A549 (cell line): Measurements from ENCODE around the gene PRKN. TPM values are rescaled to one million over a fixed set of nuclear protein-coding genes. Genes with fewer than 3 reads are reported as not detected.

ENCODE experiments used
- ATAC-seq, 2 experiments: fragments of 200-7000 bp in 1 of 2; fragments of >200 bp in 1 of 2; cut with Nextera tagmentation in 1 of 2; cut with Tn5 transposase in 1 of 2; 3 replicates each; pipeline versions ENCODE4 v1.8.0 to v1.9.1; 2018 to 2020; ENCODE audit warnings: mild to moderate bottlenecking in 1 of 2, moderate library complexity in 1 of 2
- CTCF ChIA-PET: fragments of 300-600 bp; sonication (Branson Sonifier 250); formaldehyde crosslinking; extraction: SDS; loops from one replicate; lab custom pipeline; 2021; ENCODE audit warnings: antibody characterized with exemption, inconsistent platforms; lab: Yijun Ruan, JAX
- POLR2A ChIA-PET: fragments of 350-600 bp; formaldehyde crosslinking; extraction: SDS; loops from one replicate; lab custom pipeline; 2021; ENCODE audit warnings: antibody characterized with exemption, inconsistent platforms; lab: Yijun Ruan, JAX
- DNase-seq, 2 experiments: peaks; one replicate each; pipeline versions ENCODE4 v3.0.0 to v3.0.0-alpha.2; 2011 to 2016; ENCODE audit warnings: low read depth in 1 of 2, low spot score in 1 of 2
- FAIRE-seq: peaks from 2 replicates; lab custom pipeline; 2011; peaks lifted over from hg19 to GRCh38; lab: Jason Lieb, UNC
- H3K27ac ChIP-seq, 2 experiments: fragments of >200 bp; sonication (Bioruptor Twin); formaldehyde crosslinking; 3 replicates each; pipeline ENCODE4 v1.5.1; 2016 to 2017
- H3K4me1 ChIP-seq: fragments of >200 bp; sonication (Bioruptor Twin); formaldehyde crosslinking; 3 replicates; pipeline ENCODE4 v1.6.1; 2016
- H3K4me2 ChIP-seq: fragments of >200 bp; sonication (Bioruptor Twin); formaldehyde crosslinking; 3 replicates; pipeline ENCODE4 v1.6.1; 2016
- H3K4me3 ChIP-seq: fragments of >200 bp; sonication (Bioruptor Twin); formaldehyde crosslinking; 3 replicates; pipeline ENCODE4 v1.5.1; 2016
- H3K9me3 ChIP-seq: fragments of >200 bp; sonication (Bioruptor Twin); formaldehyde crosslinking; 3 replicates; pipeline ENCODE4 v1.6.1; 2016
- CBX8 ChIP-seq: fragments of 200-600 bp; sonication (generic); IDR thresholded peaks from 2 replicates; pipeline ENCODE4 v1.6.1; 2016
- CEBPB ChIP-seq, 2 experiments: fragments of >200 bp in 1 of 2; sonication (Bioruptor Twin) in 1 of 2; formaldehyde crosslinking in 1 of 2; IDR thresholded peaks; 2 replicates each; pipeline ENCODE4 v1.6.1; 2012 to 2016
- CHD2 ChIP-seq: fragments of 150-350 bp; IDR thresholded peaks from 2 replicates; pipeline ENCODE4 v1.6.1; 2014; ENCODE audit warnings: low read length; ENCODE audit not compliant: partially characterized antibody
- CHD4 ChIP-seq: fragments of 200-600 bp; sonication (generic); IDR thresholded peaks from 2 replicates; pipeline ENCODE4 v1.6.1; 2016; ENCODE audit warnings: antibody characterized with exemption, mild to moderate bottlenecking, borderline replicate concordance
- EP300 ChIP-seq, 2 experiments: fragments of >200 bp; sonication (Bioruptor Twin); formaldehyde crosslinking; IDR thresholded peaks; 2 replicates in 1 of 2; 3 replicates in 1 of 2; pipeline ENCODE4 v1.6.1; 2016 to 2017
- ESRRA ChIP-seq: fragments of 150-350 bp; IDR thresholded peaks from 2 replicates; pipeline ENCODE4 v1.6.1; 2014; ENCODE audit warnings: mild to moderate bottlenecking, low read length, borderline replicate concordance
- FOSB ChIP-seq: fragments of 250-450 bp; sonication (Bioruptor Pico); IDR thresholded peaks from 2 replicates; pipeline ENCODE4 v1.5.0; 2020; ENCODE audit warnings: mild to moderate bottlenecking, moderate library complexity
- FOSL2 ChIP-seq, 2 experiments: fragments of 450-650 bp in 1 of 2; fragments of >200 bp in 1 of 2; sonication (Bioruptor Twin) in 1 of 2; formaldehyde crosslinking; IDR thresholded peaks; 2 replicates each; pipeline versions ENCODE4 v1.5.0 to v1.6.1; 2016 to 2020; ENCODE audit warnings: mild to moderate bottlenecking in 1 of 2, moderate library complexity in 1 of 2
- HDAC2 ChIP-seq: fragments of 200-600 bp; sonication (generic); IDR thresholded peaks from 2 replicates; pipeline ENCODE4 v1.6.1; 2016
- HEYL ChIP-seq: fragments of 250-450 bp; sonication (Bioruptor Pico); IDR thresholded peaks from 2 replicates; pipeline ENCODE4 v1.8.0; 2021; ENCODE audit warnings: mild to moderate bottlenecking, moderate library complexity
- HOXA7 ChIP-seq: fragments of 250-450 bp; sonication (Bioruptor Pico); IDR thresholded peaks from 2 replicates; pipeline ENCODE4 v1.5.0; 2020; ENCODE audit warnings: mild to moderate bottlenecking, moderate library complexity
- HOXB13 ChIP-seq: fragments of 250-450 bp; sonication (Bioruptor Pico); IDR thresholded peaks from 2 replicates; pipeline ENCODE4 v1.5.0; 2020; ENCODE audit warnings: low read depth, mild to moderate bottlenecking, moderate library complexity
- MAZ ChIP-seq: fragments of 150-350 bp; IDR thresholded peaks from 2 replicates; pipeline ENCODE4 v1.6.1; 2014; ENCODE audit warnings: antibody characterized with exemption, low read depth, low read length, borderline replicate concordance
- MYC ChIP-seq: IDR thresholded peaks from 2 replicates; pipeline ENCODE4 v1.6.1; 2012; ENCODE audit warnings: mild to moderate bottlenecking, inconsistent platforms, low read length, improper control_type of control experiment, borderline replicate concordance
- NFE2L2 ChIP-seq: fragments of 150-350 bp; conservative IDR thresholded peaks from 2 replicates; pipeline ENCODE4 v1.6.1; 2014; ENCODE audit warnings: low read length
- PHF8 ChIP-seq: fragments of 200-600 bp; sonication (generic); IDR thresholded peaks from 2 replicates; pipeline ENCODE4 v1.6.1; 2016; ENCODE audit warnings: low read depth, mild to moderate bottlenecking, antibody characterized with exemption, moderate library complexity, borderline replicate concordance
- RAD21 ChIP-seq, 2 experiments: fragments of >200 bp in 1 of 2; sonication (Bioruptor Twin) in 1 of 2; formaldehyde crosslinking in 1 of 2; IDR thresholded peaks in 1 of 2; conservative IDR thresholded peaks in 1 of 2; 2 replicates in 1 of 2; 3 replicates in 1 of 2; pipeline ENCODE4 v1.6.1; 2012 to 2018; ENCODE audit warnings: inconsistent platforms in 1 of 2
- SMC3 ChIP-seq: fragments of >200 bp; sonication (Bioruptor Twin); formaldehyde crosslinking; IDR thresholded peaks from 3 replicates; pipeline ENCODE4 v1.6.1; 2018; ENCODE audit warnings: inconsistent platforms
- SREBF2 ChIP-seq: fragments of 450-650 bp; IDR thresholded peaks from 2 replicates; pipeline ENCODE4 v1.6.1; 2014; ENCODE audit warnings: mild to moderate bottlenecking, moderate library complexity
- TFCP2L1 ChIP-seq: fragments of 250-450 bp; sonication (Bioruptor Pico); IDR thresholded peaks from 2 replicates; pipeline ENCODE4 v1.5.0; 2021; ENCODE audit warnings: mild to moderate bottlenecking
- TP53 ChIP-seq: fragments of 250-450 bp; sonication (Bioruptor Pico); IDR thresholded peaks from 2 replicates; pipeline ENCODE4 v1.5.0; 2021; ENCODE audit warnings: mild to moderate bottlenecking, moderate library complexity
- ZC3H11A ChIP-seq: fragments of 450-650 bp; IDR thresholded peaks from 2 replicates; pipeline ENCODE4 v1.6.1; 2014; ENCODE audit warnings: antibody characterized with exemption, mild to moderate bottlenecking
- ZSCAN20 ChIP-seq: fragments of 250-450 bp; sonication (Bioruptor Pico); IDR thresholded peaks from 2 replicates; pipeline ENCODE4 v1.8.0; 2022; ENCODE audit warnings: mild to moderate bottlenecking, moderate library complexity
- WGBS: methylation state at CpG from one replicate; pipeline ENCODE4 v1.1.6; 2017; ENCODE audit errors: missing lambda C conversion rate; 5-methylcytosine and 5-hydroxymethylcytosine counted together
- polyA plus RNA-seq, 4 experiments: library from polyadenylated mRNA; depleted of rRNA in 3 of 4; stranded (reverse); fragments of >200 nt; fragmentation: RNase III in 1 of 4; extraction: RNeasy Plus Mini Kit Qiagen cat#74134 plus additional on column Dnase treatment in 1 of 4; gene quantifications; 2 replicates in 3 of 4; 3 replicates in 1 of 4; pipeline ENCODE4 v1.2.3, GENCODE V29; 2011 to 2017
- TF ChIP-seq, protein P1 (sequence below): fragments of 250-450 bp; sonication (Bioruptor Pico); IDR thresholded peaks from 2 replicates; pipeline ENCODE4 v1.5.0; 2020; ENCODE audit warnings: low read depth, mild to moderate bottlenecking, moderate library complexity
- TF ChIP-seq, protein P2 (sequence below): fragments of >200 bp; sonication (Bioruptor Twin); formaldehyde crosslinking; IDR thresholded peaks from 3 replicates; pipeline ENCODE4 v1.6.1; 2016
- TF ChIP-seq, protein P3 (sequence below): fragments of 450-650 bp; IDR thresholded peaks from 2 replicates; pipeline ENCODE4 v1.6.1; 2014; ENCODE audit warnings: antibody characterized with exemption
- TF ChIP-seq, protein P4 (sequence below): fragments of >200 bp; sonication (Bioruptor Twin); formaldehyde crosslinking; IDR thresholded peaks from 3 replicates; pipeline ENCODE4 v1.5.1; 2016
- TF ChIP-seq, protein P5 (sequence below): IDR thresholded peaks from 2 replicates; pipeline ENCODE4 v1.6.1; 2012
- TF ChIP-seq, protein P6 (sequence below): IDR thresholded peaks from 2 replicates; pipeline ENCODE4 v1.6.1; 2012; ENCODE audit warnings: low read depth, borderline replicate concordance

PRKN gene
- polyA plus RNA-seq, 2 of the 4 experiments (the other 2 are of a cell fraction) = 0.36 to 0.39 TPM

DNA sequence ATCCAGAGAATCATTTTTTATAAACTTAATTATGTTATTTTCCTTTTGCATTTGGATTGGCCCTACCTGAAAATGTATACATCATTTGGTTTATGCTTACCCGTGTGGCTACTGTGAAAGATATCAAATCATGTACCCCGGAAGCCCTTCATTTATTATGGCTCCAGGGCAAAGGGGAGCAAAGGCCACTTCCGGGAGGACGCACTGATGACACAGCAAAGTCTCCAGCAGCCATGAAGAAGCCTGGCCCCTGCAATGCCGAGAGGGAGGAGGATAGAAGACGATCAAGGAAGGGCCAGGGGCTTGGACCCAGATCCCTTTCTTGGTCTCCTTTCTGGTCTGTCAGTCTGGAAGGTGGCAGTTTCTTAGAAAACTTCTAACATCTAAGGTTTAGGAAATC lies 1073.4 kb downstream of the PRKN start (continued):
- no peak for TF ChIP-seq SREBF2

DNA sequence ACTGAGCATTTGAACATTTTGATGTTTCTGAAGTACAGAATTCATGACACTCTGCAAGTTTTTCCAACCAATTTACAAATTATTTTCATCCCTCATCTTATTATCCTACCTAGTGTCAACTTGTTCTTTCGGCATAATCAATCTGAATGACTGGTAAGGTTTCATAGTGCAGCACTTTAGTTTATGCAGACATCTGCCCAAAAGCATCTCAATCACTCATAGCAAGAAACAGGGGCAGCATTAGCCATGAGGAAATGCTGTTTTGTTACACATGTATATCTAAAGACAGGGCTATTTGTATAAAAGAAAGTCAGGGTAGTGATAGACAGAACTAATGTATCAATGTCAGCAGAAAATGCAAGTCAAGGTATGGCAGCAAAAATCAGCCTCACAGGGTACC lies 1075.6 kb downstream of the PRKN start:
- CTCF ChIA-PET = no interaction called here

DNA sequence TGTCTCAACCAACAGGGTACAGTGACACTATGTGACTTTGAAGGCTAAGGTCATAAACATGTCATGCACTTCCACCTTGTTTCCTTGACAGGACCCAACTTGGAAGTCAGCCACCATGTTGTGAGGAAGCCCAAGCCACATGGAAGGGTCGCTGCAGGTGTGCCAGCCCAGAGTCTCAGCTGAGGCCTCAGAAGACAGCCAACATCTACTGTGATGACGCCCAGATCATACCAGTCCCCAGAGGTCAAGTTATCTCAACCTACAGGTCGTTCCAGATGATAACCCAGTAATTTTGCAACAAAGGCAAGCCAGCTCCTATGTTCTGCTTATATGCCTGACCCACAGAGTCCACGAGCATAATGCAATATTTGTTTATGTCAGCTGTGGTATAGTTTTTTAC lies 1077.7 kb downstream of the PRKN start:
- TF ChIP-seq ZC3H11A (no peak), HEYL (CRISPR knock-in tag) (no peak), ESRRA (no peak), RAD21 (conservative IDR thresholded peaks at IDR 0.05 in 1 of 2, IDR thresholded peaks at IDR 0.05 in 1 of 2) (no peak), HDAC2 (no peak), PHF8 (no peak), HOXB13 (CRISPR knock-in tag) (no peak), TP53 (CRISPR knock-in tag) (no peak), HOXA7 (no peak), ZSCAN20 (CRISPR knock-in tag) (no peak), CBX8 (no peak), MAZ (no peak), MYC (no peak), SMC3 (no peak)
- TF ChIP-seq, protein P1, sequence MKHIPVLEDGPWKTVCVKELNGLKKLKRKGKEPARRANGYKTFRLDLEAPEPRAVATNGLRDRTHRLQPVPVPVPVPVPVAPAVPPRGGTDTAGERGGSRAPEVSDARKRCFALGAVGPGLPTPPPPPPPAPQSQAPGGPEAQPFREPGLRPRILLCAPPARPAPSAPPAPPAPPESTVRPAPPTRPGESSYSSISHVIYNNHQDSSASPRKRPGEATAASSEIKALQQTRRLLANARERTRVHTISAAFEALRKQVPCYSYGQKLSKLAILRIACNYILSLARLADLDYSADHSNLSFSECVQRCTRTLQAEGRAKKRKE = no peak
- TF ChIP-seq, protein P2, sequence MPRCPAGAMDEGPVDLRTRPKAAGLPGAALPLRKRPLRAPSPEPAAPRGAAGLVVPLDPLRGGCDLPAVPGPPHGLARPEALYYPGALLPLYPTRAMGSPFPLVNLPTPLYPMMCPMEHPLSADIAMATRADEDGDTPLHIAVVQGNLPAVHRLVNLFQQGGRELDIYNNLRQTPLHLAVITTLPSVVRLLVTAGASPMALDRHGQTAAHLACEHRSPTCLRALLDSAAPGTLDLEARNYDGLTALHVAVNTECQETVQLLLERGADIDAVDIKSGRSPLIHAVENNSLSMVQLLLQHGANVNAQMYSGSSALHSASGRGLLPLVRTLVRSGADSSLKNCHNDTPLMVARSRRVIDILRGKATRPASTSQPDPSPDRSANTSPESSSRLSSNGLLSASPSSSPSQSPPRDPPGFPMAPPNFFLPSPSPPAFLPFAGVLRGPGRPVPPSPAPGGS = no peak
- TF ChIP-seq, protein P3, sequence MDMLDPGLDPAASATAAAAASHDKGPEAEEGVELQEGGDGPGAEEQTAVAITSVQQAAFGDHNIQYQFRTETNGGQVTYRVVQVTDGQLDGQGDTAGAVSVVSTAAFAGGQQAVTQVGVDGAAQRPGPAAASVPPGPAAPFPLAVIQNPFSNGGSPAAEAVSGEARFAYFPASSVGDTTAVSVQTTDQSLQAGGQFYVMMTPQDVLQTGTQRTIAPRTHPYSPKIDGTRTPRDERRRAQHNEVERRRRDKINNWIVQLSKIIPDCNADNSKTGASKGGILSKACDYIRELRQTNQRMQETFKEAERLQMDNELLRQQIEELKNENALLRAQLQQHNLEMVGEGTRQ = no peak
- TF ChIP-seq, protein P4, sequence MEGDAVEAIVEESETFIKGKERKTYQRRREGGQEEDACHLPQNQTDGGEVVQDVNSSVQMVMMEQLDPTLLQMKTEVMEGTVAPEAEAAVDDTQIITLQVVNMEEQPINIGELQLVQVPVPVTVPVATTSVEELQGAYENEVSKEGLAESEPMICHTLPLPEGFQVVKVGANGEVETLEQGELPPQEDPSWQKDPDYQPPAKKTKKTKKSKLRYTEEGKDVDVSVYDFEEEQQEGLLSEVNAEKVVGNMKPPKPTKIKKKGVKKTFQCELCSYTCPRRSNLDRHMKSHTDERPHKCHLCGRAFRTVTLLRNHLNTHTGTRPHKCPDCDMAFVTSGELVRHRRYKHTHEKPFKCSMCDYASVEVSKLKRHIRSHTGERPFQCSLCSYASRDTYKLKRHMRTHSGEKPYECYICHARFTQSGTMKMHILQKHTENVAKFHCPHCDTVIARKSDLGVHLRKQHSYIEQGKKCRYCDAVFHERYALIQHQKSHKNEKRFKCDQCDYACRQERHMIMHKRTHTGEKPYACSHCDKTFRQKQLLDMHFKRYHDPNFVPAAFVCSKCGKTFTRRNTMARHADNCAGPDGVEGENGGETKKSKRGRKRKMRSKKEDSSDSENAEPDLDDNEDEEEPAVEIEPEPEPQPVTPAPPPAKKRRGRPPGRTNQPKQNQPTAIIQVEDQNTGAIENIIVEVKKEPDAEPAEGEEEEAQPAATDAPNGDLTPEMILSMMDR = no peak
- TF ChIP-seq, protein P5, sequence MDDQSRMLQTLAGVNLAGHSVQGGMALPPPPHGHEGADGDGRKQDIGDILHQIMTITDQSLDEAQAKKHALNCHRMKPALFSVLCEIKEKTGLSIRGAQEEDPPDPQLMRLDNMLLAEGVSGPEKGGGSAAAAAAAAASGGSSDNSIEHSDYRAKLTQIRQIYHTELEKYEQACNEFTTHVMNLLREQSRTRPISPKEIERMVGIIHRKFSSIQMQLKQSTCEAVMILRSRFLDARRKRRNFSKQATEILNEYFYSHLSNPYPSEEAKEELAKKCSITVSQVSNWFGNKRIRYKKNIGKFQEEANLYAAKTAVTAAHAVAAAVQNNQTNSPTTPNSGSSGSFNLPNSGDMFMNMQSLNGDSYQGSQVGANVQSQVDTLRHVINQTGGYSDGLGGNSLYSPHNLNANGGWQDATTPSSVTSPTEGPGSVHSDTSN = no peak
- TF ChIP-seq, protein P6, sequence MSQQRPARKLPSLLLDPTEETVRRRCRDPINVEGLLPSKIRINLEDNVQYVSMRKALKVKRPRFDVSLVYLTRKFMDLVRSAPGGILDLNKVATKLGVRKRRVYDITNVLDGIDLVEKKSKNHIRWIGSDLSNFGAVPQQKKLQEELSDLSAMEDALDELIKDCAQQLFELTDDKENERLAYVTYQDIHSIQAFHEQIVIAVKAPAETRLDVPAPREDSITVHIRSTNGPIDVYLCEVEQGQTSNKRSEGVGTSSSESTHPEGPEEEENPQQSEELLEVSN = no peak
- TF ChIP-seq, all 56 proteins: peak for 0
- FAIRE-seq (no peak), ATAC-seq (no peak), DNase-seq (no peak)
- Histone ChIP-seq H3K27ac (no peak overlapping the region), H3K4me2 (no peak overlapping the region), H3K4me1 (no peaks in the 10 kb centered on the region; the same call in 2 of the 3 replicates), H3K9me3 (no peaks in the 10 kb centered on the region), H3K4me3 (no peak overlapping the region)
- WGBS = 0% methylated on average over 1 of the region's 4 CpGs
- POLR2A ChIA-PET = no interaction called here
- CTCF ChIA-PET = no interaction called here

More for the DNA sequence above, 1075.6 kb downstream of the PRKN start:
- WGBS = 77% methylated on average over 1 of the region's 1 CpG
- POLR2A ChIA-PET = no interaction called here
- Histone ChIP-seq H3K4me2 (no peak overlapping the region), H3K27ac (no peak overlapping the region)
- ATAC-seq = no peak
- TF ChIP-seq FOSL2 (IDR thresholded peaks at IDR 0.05) (no peak), FOSL2 (CRISPR knock-in tag; IDR thresholded peaks at IDR 0.05) (no peak), MYC (no peak), CHD2 (no peak), TFCP2L1 (CRISPR knock-in tag) (no peak), FOSB (CRISPR knock-in tag) (no peak), NFE2L2 (no peak), EP300 (IDR thresholded peaks at IDR 0.05) (no peak), CEBPB (IDR thresholded peaks at IDR 0.05) (no peak), TP53 (CRISPR knock-in tag) (no peak), CHD4 (no peak)
- TF ChIP-seq, all 56 proteins: peak for 0
- no peaks in the 10 kb centered on the region; the same call in 2 of the 3 replicates for H3K4me1 ChIP-seq
- H3K9me3 ChIP-seq = no peaks in the 10 kb centered on the region
- no peak overlapping the region for H3K4me3 ChIP-seq
- DNase-seq (no peak), FAIRE-seq (no peak)
